ENCODE results near the gene FRMPD4. TPM values are rescaled to one million over a fixed set of nuclear protein-coding genes. Genes with fewer than 3 reads are reported as not detected.

FRMPD4 gene
- polyA plus RNA-seq, 1 donor = 0.19 TPM

DNA sequence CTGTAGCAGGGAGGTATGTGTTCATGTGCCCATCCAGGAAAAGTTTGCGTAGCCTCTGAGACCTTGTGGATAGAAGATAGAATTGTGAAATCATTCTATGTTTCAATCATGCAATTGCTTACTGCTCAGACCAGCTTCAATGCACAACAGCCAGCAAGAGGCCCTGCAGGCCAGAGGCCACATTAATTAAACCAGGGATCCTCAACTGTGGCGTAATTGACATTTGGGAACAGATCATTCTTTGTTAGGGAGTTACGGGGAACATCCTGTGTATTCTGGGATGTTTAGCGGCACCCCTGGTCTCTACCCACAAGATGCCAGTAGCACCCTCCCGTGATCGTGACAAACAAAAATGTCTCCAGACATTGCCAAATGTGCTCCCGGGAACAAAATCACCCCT lies 566.4 kb downstream of the FRMPD4 start:
- Histone ChIP-seq H3K9me3 (ENCODE audit: control insufficient read depth, low read depth, low read length) (no peaks in the 10 kb centered on the region), H3K36me3 (ENCODE audit: control insufficient read depth, insufficient read depth, low read length) (no peaks in the 10 kb centered on the region), H3K27me3 (ENCODE audit: control insufficient read depth, insufficient read depth, low read length) (no peaks in the 10 kb centered on the region), H3K27ac (ENCODE audit: low read length) (no peak overlapping the region), H3K4me1 (ENCODE audit: control insufficient read depth, insufficient read depth, low read length) (no peaks in the 10 kb centered on the region), H3K4me3 (ENCODE audit: low read length) (no peak overlapping the region)
- DNase-seq = no peak
- no CpG with 5 or more reads among the region's 7 CpGs for WGBS (ENCODE audit: insufficient coverage, low lambda C conversion rate)

DNA sequence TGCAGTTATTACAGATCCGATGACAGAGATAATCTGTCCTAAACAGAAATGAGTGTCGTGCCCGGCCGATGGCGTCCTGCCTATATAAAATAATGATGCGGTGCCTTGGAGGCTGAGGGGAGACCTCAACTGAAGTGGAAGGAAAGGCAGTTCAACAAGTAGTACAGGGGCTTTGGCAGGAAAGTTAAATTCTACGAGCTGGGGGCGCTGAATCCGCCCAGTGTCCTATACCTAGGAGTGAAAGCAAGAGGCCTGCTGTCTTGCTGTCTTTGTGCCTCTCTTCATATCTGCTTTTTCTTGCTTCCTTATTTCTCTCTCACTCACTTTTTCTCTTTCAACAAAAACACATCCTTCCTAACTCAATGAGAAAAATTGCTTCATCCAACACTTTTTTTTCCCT lies 570.8 kb downstream of the FRMPD4 start:
- WGBS (ENCODE audit: insufficient coverage, low lambda C conversion rate) = no CpG with 5 or more reads among the region's 9 CpGs
- Histone ChIP-seq H3K27ac (ENCODE audit: low read length) (no peak overlapping the region), H3K27me3 (ENCODE audit: control insufficient read depth, insufficient read depth, low read length) (no peaks in the 10 kb centered on the region), H3K4me3 (ENCODE audit: low read length) (no peak overlapping the region), H3K4me1 (ENCODE audit: control insufficient read depth, insufficient read depth, low read length) (no peaks in the 10 kb centered on the region), H3K36me3 (ENCODE audit: control insufficient read depth, insufficient read depth, low read length) (no peaks in the 10 kb centered on the region), H3K9me3 (ENCODE audit: control insufficient read depth, low read depth, low read length) (no peaks in the 10 kb centered on the region)
- DNase-seq = peak in 1 of 2 donors; percentile 8

DNA sequence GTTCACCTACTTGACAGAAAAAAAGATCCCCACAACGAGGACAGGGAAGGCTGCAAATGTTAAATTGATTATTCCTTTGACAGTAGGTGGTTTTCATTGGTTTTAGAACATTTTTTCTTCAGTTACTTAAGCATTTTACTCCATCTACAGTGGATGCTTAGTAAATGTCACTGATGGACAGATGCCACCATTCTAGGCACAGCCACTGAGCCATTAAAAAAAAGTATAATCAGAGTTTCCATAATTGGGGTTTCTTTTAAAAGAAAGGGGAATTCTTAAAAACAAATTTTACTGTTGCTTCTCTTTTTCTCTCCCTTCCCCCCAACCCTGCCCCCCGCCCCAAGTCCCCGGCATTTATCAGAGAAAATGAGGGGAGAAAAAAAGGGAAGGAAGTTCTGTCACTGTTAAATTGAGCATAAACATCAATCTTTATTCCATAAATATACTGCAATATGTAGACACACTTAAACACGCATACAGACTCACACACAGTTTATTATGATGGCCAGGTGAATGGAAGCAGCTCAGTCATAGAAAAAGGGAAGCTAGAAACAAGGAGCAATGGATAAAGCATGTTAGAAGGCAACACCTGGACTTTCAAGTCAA lies 573.3 kb downstream of the FRMPD4 start:
- Histone ChIP-seq H3K4me1 (ENCODE audit: control insufficient read depth, insufficient read depth, low read length) (no peaks in the 10 kb centered on the region), H3K36me3 (ENCODE audit: control insufficient read depth, insufficient read depth, low read length) (no peaks in the 10 kb centered on the region), H3K27ac (ENCODE audit: low read length) (no peak overlapping the region), H3K27me3 (ENCODE audit: control insufficient read depth, insufficient read depth, low read length) (no peaks in the 10 kb centered on the region), H3K9me3 (ENCODE audit: control insufficient read depth, low read depth, low read length) (no peaks in the 10 kb centered on the region), H3K4me3 (ENCODE audit: low read length) (no peak overlapping the region)
- DNase-seq = no peak
- WGBS (ENCODE audit: insufficient coverage, low lambda C conversion rate) = no CpG with 5 or more reads among the region's 4 CpGs

DNA sequence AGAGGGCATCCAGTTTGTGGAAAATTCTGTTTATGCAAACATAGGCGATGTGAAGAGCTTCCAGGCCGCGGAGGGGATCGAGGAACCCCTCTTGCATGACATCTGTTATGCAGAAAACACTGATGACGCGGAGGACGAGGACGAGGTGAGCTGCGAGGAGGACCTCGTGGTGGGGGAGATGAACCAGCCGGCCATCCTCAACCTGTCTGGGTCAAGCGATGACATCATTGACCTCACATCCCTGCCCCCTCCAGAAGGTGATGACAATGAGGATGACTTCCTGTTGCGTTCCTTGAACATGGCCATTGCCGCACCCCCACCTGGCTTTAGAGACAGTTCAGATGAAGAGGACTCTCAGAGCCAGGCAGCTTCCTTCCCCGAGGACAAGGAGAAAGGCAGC lies 578.3 kb downstream of the FRMPD4 start:
- H3K4me3 ChIP-seq (ENCODE audit: low read length) = no peak overlapping the region
- no peaks in the 10 kb centered on the region for H3K9me3 ChIP-seq (ENCODE audit: control insufficient read depth, low read depth, low read length)
- 100% methylated on average over 2 of the region's 15 CpGs for WGBS (ENCODE audit: insufficient coverage, low lambda C conversion rate)
- no peak for DNase-seq
- no peaks in the 10 kb centered on the region for H3K4me1 ChIP-seq (ENCODE audit: control insufficient read depth, insufficient read depth, low read length)
- no peaks in the 10 kb centered on the region for H3K36me3 ChIP-seq (ENCODE audit: control insufficient read depth, insufficient read depth, low read length)
- H3K27ac ChIP-seq (ENCODE audit: low read length) = no peak overlapping the region
- H3K27me3 ChIP-seq (ENCODE audit: control insufficient read depth, insufficient read depth, low read length) = no peaks in the 10 kb centered on the region

DNA sequence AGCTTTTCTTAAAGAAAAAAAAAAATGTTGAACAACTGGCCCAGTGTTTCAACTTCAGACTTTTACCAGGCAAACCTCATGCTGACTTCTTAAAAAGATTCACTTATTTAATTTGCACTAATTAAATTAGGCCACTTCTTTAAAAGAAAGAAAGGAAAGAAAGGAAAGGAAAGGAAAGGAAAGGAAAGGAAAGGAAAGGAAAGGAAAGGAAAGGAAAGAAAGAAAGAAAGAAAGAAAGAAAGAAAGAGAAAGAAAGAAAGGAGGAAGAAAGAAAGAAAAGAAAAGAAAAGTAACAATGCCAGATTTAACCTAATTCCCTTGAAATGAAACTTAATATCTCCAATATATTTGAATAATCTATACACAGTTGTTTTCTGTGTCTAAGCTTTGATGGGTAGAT lies 581.6 kb downstream of the FRMPD4 start:
- no peak for DNase-seq

DNA sequence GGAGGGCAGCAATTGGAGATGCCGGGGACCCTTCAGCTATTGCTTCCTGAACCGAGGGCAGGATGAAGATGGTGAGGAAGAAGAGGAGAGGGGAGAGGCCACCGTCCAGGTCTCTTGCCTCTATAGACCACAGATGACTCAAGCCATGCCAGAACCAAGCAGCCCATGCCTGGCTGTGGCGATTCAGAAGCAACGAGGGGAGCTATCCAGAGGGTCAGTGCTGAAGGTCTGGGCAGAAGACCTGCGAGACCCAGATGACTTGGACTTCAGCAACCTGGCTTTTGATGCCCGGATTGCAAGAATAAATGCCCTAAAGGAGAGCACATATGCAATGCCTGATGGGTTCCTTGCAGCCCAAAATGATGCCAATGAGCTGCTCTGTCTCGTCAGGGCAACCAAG lies 582.8 kb downstream of the FRMPD4 start:
- Histone ChIP-seq H3K4me3 (ENCODE audit: low read length) (no peak overlapping the region), H3K27ac (ENCODE audit: low read length) (no peak overlapping the region), H3K4me1 (ENCODE audit: control insufficient read depth, insufficient read depth, low read length) (no peaks in the 10 kb centered on the region), H3K9me3 (ENCODE audit: control insufficient read depth, low read depth, low read length) (no peaks in the 10 kb centered on the region), H3K36me3 (ENCODE audit: control insufficient read depth, insufficient read depth, low read length) (no peaks in the 10 kb centered on the region), H3K27me3 (ENCODE audit: control insufficient read depth, insufficient read depth, low read length) (no peaks in the 10 kb centered on the region)
- no CpG with 5 or more reads among the region's 8 CpGs for WGBS (ENCODE audit: insufficient coverage, low lambda C conversion rate)
- DNase-seq = no peak

More for the DNA sequence above, 581.6 kb downstream of the FRMPD4 start:
- no peak overlapping the region for H3K4me3 ChIP-seq (ENCODE audit: low read length)
- no peaks in the 10 kb centered on the region for H3K36me3 ChIP-seq (ENCODE audit: control insufficient read depth, insufficient read depth, low read length)
- no peak overlapping the region for H3K27ac ChIP-seq (ENCODE audit: low read length)
- no peaks in the 10 kb centered on the region for H3K27me3 ChIP-seq (ENCODE audit: control insufficient read depth, insufficient read depth, low read length)
- no peaks in the 10 kb centered on the region for H3K9me3 ChIP-seq (ENCODE audit: control insufficient read depth, low read depth, low read length)
- no peaks in the 10 kb centered on the region for H3K4me1 ChIP-seq (ENCODE audit: control insufficient read depth, insufficient read depth, low read length)

DNA sequence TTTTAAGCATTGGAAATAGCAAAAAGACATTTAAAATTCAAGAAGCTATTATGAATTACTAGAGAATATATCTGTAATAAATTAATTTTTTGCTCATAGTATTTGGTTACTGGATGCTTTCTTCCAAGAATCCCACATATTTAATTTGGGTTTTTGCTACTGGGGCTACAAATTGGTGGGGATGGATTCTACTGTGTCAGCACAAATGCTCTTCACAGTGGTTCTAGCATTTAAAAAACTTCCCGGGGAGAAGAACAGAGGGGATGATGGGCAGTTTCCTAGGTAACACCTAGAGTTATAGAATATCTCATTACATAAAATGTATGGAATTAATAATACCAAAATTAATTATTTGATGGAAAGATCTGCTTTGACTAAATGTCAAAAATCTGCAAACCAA lies 584.0 kb downstream of the FRMPD4 start:
- WGBS (ENCODE audit: insufficient coverage, low lambda C conversion rate) = no CpG with 5 or more reads among the region's 1 CpG
- no peaks in the 10 kb centered on the region for H3K9me3 ChIP-seq (ENCODE audit: control insufficient read depth, low read depth, low read length)

DNA sequence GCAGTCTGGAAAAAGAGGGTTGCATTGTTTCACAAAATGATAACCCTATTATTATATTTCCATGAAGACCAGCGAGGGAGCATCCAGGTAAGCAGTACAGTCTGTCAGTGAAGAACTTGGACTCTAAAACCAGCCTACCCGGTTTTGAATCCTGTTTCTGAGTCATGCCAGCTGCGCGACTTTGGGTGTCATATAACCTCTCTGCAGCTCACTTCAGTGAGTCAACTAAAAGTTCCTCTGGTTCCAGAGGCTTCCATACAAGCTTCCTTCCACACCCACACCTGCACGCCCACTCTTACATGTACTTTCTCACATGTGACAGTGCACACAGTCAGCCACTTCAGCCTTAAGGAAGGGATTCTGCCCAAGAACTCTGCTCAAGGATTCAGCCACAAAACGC lies 603.1 kb downstream of the FRMPD4 start:
- Histone ChIP-seq H3K36me3 (ENCODE audit: control insufficient read depth, insufficient read depth, low read length) (no peaks in the 10 kb centered on the region), H3K4me1 (ENCODE audit: control insufficient read depth, insufficient read depth, low read length) (no peaks in the 10 kb centered on the region), H3K9me3 (ENCODE audit: control insufficient read depth, low read depth, low read length) (no peaks in the 10 kb centered on the region), H3K27me3 (ENCODE audit: control insufficient read depth, insufficient read depth, low read length) (no peaks in the 10 kb centered on the region), H3K27ac (ENCODE audit: low read length) (no peak overlapping the region), H3K4me3 (ENCODE audit: low read length) (no peak overlapping the region)
- no CpG with 5 or more reads among the region's 6 CpGs for WGBS (ENCODE audit: insufficient coverage, low lambda C conversion rate)
- no peak for DNase-seq

More for the DNA sequence above, 584.0 kb downstream of the FRMPD4 start:
- H3K4me3 ChIP-seq (ENCODE audit: low read length) = no peak overlapping the region
- no peak for DNase-seq
- H3K27ac ChIP-seq (ENCODE audit: low read length) = no peak overlapping the region
- no peaks in the 10 kb centered on the region for H3K36me3 ChIP-seq (ENCODE audit: control insufficient read depth, insufficient read depth, low read length)
- no peaks in the 10 kb centered on the region for H3K27me3 ChIP-seq (ENCODE audit: control insufficient read depth, insufficient read depth, low read length)
- H3K4me1 ChIP-seq (ENCODE audit: control insufficient read depth, insufficient read depth, low read length) = no peaks in the 10 kb centered on the region

DNA sequence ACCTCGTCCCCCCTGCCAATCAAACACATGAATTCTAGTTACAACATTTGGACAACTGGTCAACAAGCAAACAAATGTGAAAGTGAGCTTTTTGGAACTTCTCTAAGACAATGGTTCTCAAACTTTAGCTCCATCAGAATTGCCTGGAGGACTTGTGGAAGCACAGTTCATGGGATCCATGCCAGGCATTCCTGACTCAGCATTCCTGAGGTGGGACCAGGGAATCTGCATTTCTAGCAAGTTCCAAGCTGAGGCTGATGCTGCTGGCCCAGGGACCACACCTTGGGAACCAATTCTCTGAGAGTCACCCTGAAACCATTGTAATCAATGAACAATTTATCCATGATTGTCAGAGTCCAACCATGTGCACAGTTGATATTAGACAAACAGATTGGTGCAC lies 609.2 kb downstream of the FRMPD4 start:
- no peaks in the 10 kb centered on the region for H3K4me1 ChIP-seq (ENCODE audit: control insufficient read depth, insufficient read depth, low read length)
- no peaks in the 10 kb centered on the region for H3K36me3 ChIP-seq (ENCODE audit: control insufficient read depth, insufficient read depth, low read length)
- H3K27me3 ChIP-seq (ENCODE audit: control insufficient read depth, insufficient read depth, low read length) = no peaks in the 10 kb centered on the region
- H3K4me3 ChIP-seq (ENCODE audit: low read length) = no peak overlapping the region
- no peak overlapping the region for H3K27ac ChIP-seq (ENCODE audit: low read length)
- no peak for DNase-seq
- H3K9me3 ChIP-seq (ENCODE audit: control insufficient read depth, low read depth, low read length) = no peaks in the 10 kb centered on the region
- WGBS (ENCODE audit: insufficient coverage, low lambda C conversion rate) = no CpG with 5 or more reads among the region's 1 CpG

DNA sequence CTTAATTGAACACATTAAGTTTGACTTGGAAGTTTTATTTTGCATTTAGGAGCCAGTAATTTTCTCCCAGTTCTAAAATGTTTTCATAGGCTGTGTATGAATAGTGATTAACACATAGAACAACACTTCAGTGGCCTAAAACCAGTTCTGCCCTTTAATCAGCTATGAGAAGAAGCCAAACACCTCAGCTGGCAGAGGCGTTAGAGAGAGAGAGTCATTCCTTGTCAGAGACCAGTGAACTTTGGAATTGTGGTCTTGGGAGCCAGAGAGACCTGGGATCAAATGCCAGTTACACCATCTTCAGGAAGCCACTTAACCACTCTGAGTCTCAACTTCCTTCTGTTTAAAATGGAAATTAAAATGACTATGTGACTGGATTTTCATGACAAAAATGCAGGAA lies 613.6 kb downstream of the FRMPD4 start:
- H3K4me3 ChIP-seq (ENCODE audit: low read length) = no peak overlapping the region
- no peak overlapping the region for H3K27ac ChIP-seq (ENCODE audit: low read length)
- H3K27me3 ChIP-seq (ENCODE audit: control insufficient read depth, insufficient read depth, low read length) = no peaks in the 10 kb centered on the region
- H3K36me3 ChIP-seq (ENCODE audit: control insufficient read depth, insufficient read depth, low read length) = no peaks in the 10 kb centered on the region
- no CpG with 5 or more reads among the region's 1 CpG for WGBS (ENCODE audit: insufficient coverage, low lambda C conversion rate)
- H3K4me1 ChIP-seq (ENCODE audit: control insufficient read depth, insufficient read depth, low read length) = no peaks in the 10 kb centered on the region
- no peaks in the 10 kb centered on the region for H3K9me3 ChIP-seq (ENCODE audit: control insufficient read depth, low read depth, low read length)
- DNase-seq = peak; percentile 2 to 33

DNA sequence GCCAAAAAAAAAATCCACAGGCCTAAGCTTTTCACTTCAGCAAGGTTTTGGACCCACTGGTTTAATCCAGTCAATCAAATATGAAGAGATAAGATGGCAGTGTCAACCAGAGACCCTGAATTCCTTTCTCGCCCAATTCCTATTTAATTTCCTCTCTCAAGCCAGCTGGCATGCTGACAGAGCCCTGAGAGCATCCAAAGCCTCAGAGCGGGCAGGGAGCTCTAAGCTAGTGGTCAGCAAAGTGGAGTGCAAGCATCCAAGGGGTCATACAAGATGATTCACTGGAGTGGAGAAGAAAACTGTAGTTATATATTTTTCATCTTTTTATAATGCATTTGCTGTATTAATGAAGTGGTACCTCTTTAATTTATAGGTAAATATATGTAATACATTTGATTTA lies 615.1 kb downstream of the FRMPD4 start:
- no peak for DNase-seq
- no CpG with 5 or more reads among the region's 2 CpGs for WGBS (ENCODE audit: insufficient coverage, low lambda C conversion rate)
- Histone ChIP-seq H3K4me3 (ENCODE audit: low read length) (no peak overlapping the region), H3K4me1 (ENCODE audit: control insufficient read depth, insufficient read depth, low read length) (no peaks in the 10 kb centered on the region), H3K36me3 (ENCODE audit: control insufficient read depth, insufficient read depth, low read length) (no peaks in the 10 kb centered on the region), H3K9me3 (ENCODE audit: control insufficient read depth, low read depth, low read length) (no peaks in the 10 kb centered on the region), H3K27me3 (ENCODE audit: control insufficient read depth, insufficient read depth, low read length) (no peaks in the 10 kb centered on the region), H3K27ac (ENCODE audit: low read length) (no peak overlapping the region)

Measured in large intestine (tissue), 3 donors.